Osteoblast (primary cell): Measurements from ENCODE around the gene ASTL. TPM values are rescaled to one million over a fixed set of nuclear protein-coding genes. Genes with fewer than 3 reads are reported as not detected.

Experiments
- DNase-seq: peaks from one replicate; pipeline ENCODE4 v3.0.0; 2011; ENCODE audit warnings: low spot score, mixed read lengths; ENCODE audit not compliant: insufficient read length; ENCODE audit errors: missing footprints
- H2AFZ ChIP-seq: 2 replicates; pipeline ENCODE4 v1.6.0; 2011; ENCODE audit warnings: mild to moderate bottlenecking, low read length
- H3K27ac ChIP-seq: 2 replicates; pipeline ENCODE4 v1.5.1; 2011; ENCODE audit warnings: mild to moderate bottlenecking, low read depth, low read length, moderate library complexity
- H3K27me3 ChIP-seq: 2 replicates; pipeline ENCODE4 v1.6.0; 2012; ENCODE audit warnings: mild to moderate bottlenecking, control low read depth, inconsistent platforms, low read length, moderate library complexity; ENCODE audit not compliant: insufficient read depth
- H3K36me3 ChIP-seq: 2 replicates; pipeline ENCODE4 v1.5.1; 2011; ENCODE audit warnings: mild to moderate bottlenecking, low read length, control low read depth, moderate library complexity; ENCODE audit not compliant: insufficient read depth
- H3K4me1 ChIP-seq: 2 replicates; pipeline ENCODE4 v1.5.1; 2011; ENCODE audit warnings: mild to moderate bottlenecking, low read length, control low read depth, moderate library complexity; ENCODE audit not compliant: insufficient read depth
- H3K4me2 ChIP-seq: 2 replicates; pipeline ENCODE4 v1.6.0; 2011; ENCODE audit warnings: mild to moderate bottlenecking, low read length; ENCODE audit not compliant: insufficient read depth
- H3K4me3 ChIP-seq: fragments of 200-600 bp; sonication (generic); 3 replicates; pipeline ENCODE4 v1.5.1; 2012; ENCODE audit warnings: mild to moderate bottlenecking, low read length, inconsistent platforms; ENCODE audit not compliant: insufficient read depth
- H3K79me2 ChIP-seq: 2 replicates; pipeline ENCODE4 v1.6.0; 2012; ENCODE audit warnings: mild to moderate bottlenecking, low read length, control low read depth, inconsistent platforms; ENCODE audit not compliant: insufficient read depth
- H3K9me3 ChIP-seq: 2 replicates; pipeline ENCODE4 v1.5.1; 2011; ENCODE audit warnings: low read depth, low read length, control low read depth
- H4K20me1 ChIP-seq: 2 replicates; pipeline ENCODE4 v1.6.0; 2012; ENCODE audit warnings: mild to moderate bottlenecking, low read length, control low read depth; ENCODE audit not compliant: insufficient read depth
- total RNA-seq: library from RNA; depleted of rRNA; stranded (reverse); fragments of >200 nt; gene quantifications from 2 replicates; pipeline ENCODE4 v1.2.3, GENCODE V29; 2012
- TF ChIP-seq, protein P1 (sequence below): IDR thresholded peaks from 2 replicates; pipeline ENCODE4 v1.5.1; 2011; ENCODE audit warnings: mild to moderate bottlenecking, low read depth, low read length, moderate library complexity; ENCODE audit errors: extremely low read depth

Gene ASTL
- total RNA-seq, 1 donor: not detected

GRCh38 chr2:96150791-96151594 is 12.7 kb upstream of the ASTL start:
- H3K9me3 ChIP-seq: no peaks in the 10 kb centered on the region
- H4K20me1 ChIP-seq: no peaks in the 10 kb centered on the region
- no peak overlapping the region for H3K4me3 ChIP-seq
- no peak overlapping the region for H2AFZ ChIP-seq
- H3K36me3 ChIP-seq: no peaks in the 10 kb centered on the region
- H3K79me2 ChIP-seq: no peaks in the 10 kb centered on the region
- peaks cover 21% of the 10 kb centered on the region for H3K4me1 ChIP-seq
- TF ChIP-seq, protein P1, sequence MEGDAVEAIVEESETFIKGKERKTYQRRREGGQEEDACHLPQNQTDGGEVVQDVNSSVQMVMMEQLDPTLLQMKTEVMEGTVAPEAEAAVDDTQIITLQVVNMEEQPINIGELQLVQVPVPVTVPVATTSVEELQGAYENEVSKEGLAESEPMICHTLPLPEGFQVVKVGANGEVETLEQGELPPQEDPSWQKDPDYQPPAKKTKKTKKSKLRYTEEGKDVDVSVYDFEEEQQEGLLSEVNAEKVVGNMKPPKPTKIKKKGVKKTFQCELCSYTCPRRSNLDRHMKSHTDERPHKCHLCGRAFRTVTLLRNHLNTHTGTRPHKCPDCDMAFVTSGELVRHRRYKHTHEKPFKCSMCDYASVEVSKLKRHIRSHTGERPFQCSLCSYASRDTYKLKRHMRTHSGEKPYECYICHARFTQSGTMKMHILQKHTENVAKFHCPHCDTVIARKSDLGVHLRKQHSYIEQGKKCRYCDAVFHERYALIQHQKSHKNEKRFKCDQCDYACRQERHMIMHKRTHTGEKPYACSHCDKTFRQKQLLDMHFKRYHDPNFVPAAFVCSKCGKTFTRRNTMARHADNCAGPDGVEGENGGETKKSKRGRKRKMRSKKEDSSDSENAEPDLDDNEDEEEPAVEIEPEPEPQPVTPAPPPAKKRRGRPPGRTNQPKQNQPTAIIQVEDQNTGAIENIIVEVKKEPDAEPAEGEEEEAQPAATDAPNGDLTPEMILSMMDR: no peak
- no peak overlapping the region for H3K4me2 ChIP-seq
- H3K27ac ChIP-seq: no peak overlapping the region
- peak; percentile 64 for DNase-seq
- no peaks in the 10 kb centered on the region for H3K27me3 ChIP-seq

- no peak overlapping the region for H3K27ac ChIP-seq
- H3K27me3 ChIP-seq: no peaks in the 10 kb centered on the region
- no peaks in the 10 kb centered on the region for H3K79me2 ChIP-seq
- peaks cover 28% of the 10 kb centered on the region for H3K4me1 ChIP-seq
- no peak overlapping the region for H3K4me2 ChIP-seq
- H3K36me3 ChIP-seq: no peaks in the 10 kb centered on the region
- H2AFZ ChIP-seq: no peak overlapping the region
- DNase-seq: peak; percentile 68
- no peaks in the 10 kb centered on the region for H4K20me1 ChIP-seq
- H3K9me3 ChIP-seq: no peaks in the 10 kb centered on the region
- TF ChIP-seq, protein P1: no peak
- no peak overlapping the region for H3K4me3 ChIP-seq
Observed at GRCh38 chr2:96150007-96150640, 11.8 kb upstream of the ASTL start.

- DNase-seq: peak; percentile 99
- Histone ChIP-seq H3K79me2 (peaks cover 5% of the 10 kb centered on the region), H3K4me3 (no peak overlapping the region), H3K27ac (peak overlapping the region; percentile 66), H3K36me3 (no peaks in the 10 kb centered on the region), H2AFZ (peak overlapping the region; percentile 57), H3K9me3 (no peaks in the 10 kb centered on the region), H3K27me3 (no peaks in the 10 kb centered on the region), H3K4me1 (peaks cover 34% of the 10 kb centered on the region), H4K20me1 (peaks cover 3% of the 10 kb centered on the region), H3K4me2 (peak overlapping the region; percentile 28)
- TF ChIP-seq, protein P1: no peak
Observed at GRCh38 chr2:96148410-96149217, 10.3 kb upstream of the ASTL start.
